C4-2B (cell line): Measurements from ENCODE around the gene KLF16.

Source experiments
- CTCF ChIP-seq: fragments of 450-650 bp; conservative IDR thresholded peaks from 2 replicates; pipeline ENCODE4 v1.5.1; 2017; ENCODE audit warnings: mild to moderate bottlenecking
- ZFX ChIP-seq: fragments of 450-650 bp; IDR thresholded peaks from 2 replicates; pipeline ENCODE4 v1.6.1; 2017

GRCh38 chr19:1826557-1827521, 36.5 kb downstream of the KLF16 start:
- TF ChIP-seq CTCF: no peak
- no peak for TF ChIP-seq ZFX
